AG04449 (cell line): ENCODE results near the gene CNTNAP2.

Source experiments
- CTCF ChIA-PET: fragments of 350-600 bp; formaldehyde crosslinking; extraction: SDS; loops from one replicate; lab custom pipeline; 2021; ENCODE audit warnings: antibody characterized with exemption; lab: Yijun Ruan, JAX
- POLR2A ChIA-PET: fragments of 400-600, 350-600 bp; formaldehyde crosslinking; extraction: SDS; loops from one replicate; lab custom pipeline; 2020; ENCODE audit warnings: antibody characterized with exemption, inconsistent platforms; lab: Yijun Ruan, JAX
- DNase-seq: peaks from one replicate; pipeline ENCODE4 v3.0.0-alpha.2; 2010; ENCODE audit warnings: low read depth, low spot score
- H3K4me3 ChIP-seq: 2 replicates; pipeline ENCODE4 v1.5.1; 2011; ENCODE audit warnings: low read depth, mild to moderate bottlenecking, control low read depth, low read length
- CTCF ChIP-seq: IDR thresholded peaks from one replicate; pipeline ENCODE4 v1.5.1; 2011; ENCODE audit warnings: mild to moderate bottlenecking, moderate library complexity, low read length, control low read depth, inconsistent platforms; ENCODE audit not compliant: insufficient read depth; ENCODE audit errors: missing control alignments

CNTNAP2 gene

GRCh38 chr7:148161776-148162175, 2045.2 kb downstream of the CNTNAP2 start:
- no peak for DNase-seq
- CTCF ChIA-PET: no interaction called here
- POLR2A ChIA-PET: no interaction called here
- no peak overlapping the region for H3K4me3 ChIP-seq
- TF ChIP-seq CTCF: no peak

- H3K4me3 ChIP-seq: no peak overlapping the region
- DNase-seq: no peak
- ChIA-PET POLR2A (no interaction called here), CTCF (no interaction called here)
- TF ChIP-seq CTCF: no peak
Observed at GRCh38 chr7:148162808-148163207, 2046.2 kb downstream of the CNTNAP2 start.

GRCh38 chr7:148163246-148163645, 2046.6 kb downstream of the CNTNAP2 start:
- H3K4me3 ChIP-seq: no peak overlapping the region
- TF ChIP-seq CTCF: no peak
- POLR2A ChIA-PET: no interaction called here
- CTCF ChIA-PET: no interaction called here
- DNase-seq: no peak

- no peak overlapping the region for H3K4me3 ChIP-seq
- no peak for TF ChIP-seq CTCF
- ChIA-PET POLR2A (no interaction called here), CTCF (no interaction called here)
- DNase-seq: no peak
Observed at GRCh38 chr7:148172920-148173319, 2056.3 kb downstream of the CNTNAP2 start.

- POLR2A ChIA-PET: no interaction called here
- CTCF ChIA-PET: no interaction called here
- no peak for TF ChIP-seq CTCF
- DNase-seq: no peak
- no peak overlapping the region for H3K4me3 ChIP-seq
Observed at GRCh38 chr7:148173369-148173768, 2056.8 kb downstream of the CNTNAP2 start.

GRCh38 chr7:148174376-148174775, 2057.8 kb downstream of the CNTNAP2 start:
- DNase-seq: no peak
- ChIA-PET CTCF (no interaction called here), POLR2A (no interaction called here)
- no peak overlapping the region for H3K4me3 ChIP-seq
- TF ChIP-seq CTCF: no peak

GRCh38 chr7:148175512-148175911, 2058.9 kb downstream of the CNTNAP2 start:
- ChIA-PET CTCF (no interaction called here), POLR2A (no interaction called here)
- no peak for DNase-seq

More at GRCh38 chr7:148175512-148175911, 2058.9 kb downstream of the CNTNAP2 start:
- TF ChIP-seq CTCF: no peak
- H3K4me3 ChIP-seq: no peak overlapping the region
